Measurements from ENCODE around the gene LDHAL6B. TPM values are rescaled to one million over a fixed set of nuclear protein-coding genes. Genes with fewer than 3 reads are reported as not detected.

The LDHAL6B gene
- total and polyA plus RNA-seq, 9 of the 15 experiments (the other 6 are each of a cell fraction or from before 2014, with no cell fraction given): not detected

DNA sequence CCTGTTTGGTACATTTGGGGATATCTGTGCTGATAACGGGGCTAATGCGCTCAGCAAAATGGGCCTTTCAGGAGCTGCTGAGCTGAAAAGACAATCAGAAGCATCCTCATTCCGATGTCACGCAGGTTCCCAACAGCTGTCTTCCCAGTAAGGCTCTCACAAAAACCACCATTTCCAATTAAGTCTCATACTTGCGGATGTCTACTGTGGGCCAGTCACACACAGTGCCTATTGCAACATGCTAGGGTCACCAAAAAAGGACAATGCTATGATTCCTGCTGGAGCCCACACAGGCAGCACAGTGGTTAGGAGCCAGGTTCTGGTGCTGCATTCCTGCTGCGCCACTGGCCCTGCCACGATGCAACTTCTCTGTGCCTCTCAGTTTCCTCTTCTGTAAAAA, 16.4 kb upstream of the LDHAL6B start (continued):
- TF ChIP-seq, protein P1, sequence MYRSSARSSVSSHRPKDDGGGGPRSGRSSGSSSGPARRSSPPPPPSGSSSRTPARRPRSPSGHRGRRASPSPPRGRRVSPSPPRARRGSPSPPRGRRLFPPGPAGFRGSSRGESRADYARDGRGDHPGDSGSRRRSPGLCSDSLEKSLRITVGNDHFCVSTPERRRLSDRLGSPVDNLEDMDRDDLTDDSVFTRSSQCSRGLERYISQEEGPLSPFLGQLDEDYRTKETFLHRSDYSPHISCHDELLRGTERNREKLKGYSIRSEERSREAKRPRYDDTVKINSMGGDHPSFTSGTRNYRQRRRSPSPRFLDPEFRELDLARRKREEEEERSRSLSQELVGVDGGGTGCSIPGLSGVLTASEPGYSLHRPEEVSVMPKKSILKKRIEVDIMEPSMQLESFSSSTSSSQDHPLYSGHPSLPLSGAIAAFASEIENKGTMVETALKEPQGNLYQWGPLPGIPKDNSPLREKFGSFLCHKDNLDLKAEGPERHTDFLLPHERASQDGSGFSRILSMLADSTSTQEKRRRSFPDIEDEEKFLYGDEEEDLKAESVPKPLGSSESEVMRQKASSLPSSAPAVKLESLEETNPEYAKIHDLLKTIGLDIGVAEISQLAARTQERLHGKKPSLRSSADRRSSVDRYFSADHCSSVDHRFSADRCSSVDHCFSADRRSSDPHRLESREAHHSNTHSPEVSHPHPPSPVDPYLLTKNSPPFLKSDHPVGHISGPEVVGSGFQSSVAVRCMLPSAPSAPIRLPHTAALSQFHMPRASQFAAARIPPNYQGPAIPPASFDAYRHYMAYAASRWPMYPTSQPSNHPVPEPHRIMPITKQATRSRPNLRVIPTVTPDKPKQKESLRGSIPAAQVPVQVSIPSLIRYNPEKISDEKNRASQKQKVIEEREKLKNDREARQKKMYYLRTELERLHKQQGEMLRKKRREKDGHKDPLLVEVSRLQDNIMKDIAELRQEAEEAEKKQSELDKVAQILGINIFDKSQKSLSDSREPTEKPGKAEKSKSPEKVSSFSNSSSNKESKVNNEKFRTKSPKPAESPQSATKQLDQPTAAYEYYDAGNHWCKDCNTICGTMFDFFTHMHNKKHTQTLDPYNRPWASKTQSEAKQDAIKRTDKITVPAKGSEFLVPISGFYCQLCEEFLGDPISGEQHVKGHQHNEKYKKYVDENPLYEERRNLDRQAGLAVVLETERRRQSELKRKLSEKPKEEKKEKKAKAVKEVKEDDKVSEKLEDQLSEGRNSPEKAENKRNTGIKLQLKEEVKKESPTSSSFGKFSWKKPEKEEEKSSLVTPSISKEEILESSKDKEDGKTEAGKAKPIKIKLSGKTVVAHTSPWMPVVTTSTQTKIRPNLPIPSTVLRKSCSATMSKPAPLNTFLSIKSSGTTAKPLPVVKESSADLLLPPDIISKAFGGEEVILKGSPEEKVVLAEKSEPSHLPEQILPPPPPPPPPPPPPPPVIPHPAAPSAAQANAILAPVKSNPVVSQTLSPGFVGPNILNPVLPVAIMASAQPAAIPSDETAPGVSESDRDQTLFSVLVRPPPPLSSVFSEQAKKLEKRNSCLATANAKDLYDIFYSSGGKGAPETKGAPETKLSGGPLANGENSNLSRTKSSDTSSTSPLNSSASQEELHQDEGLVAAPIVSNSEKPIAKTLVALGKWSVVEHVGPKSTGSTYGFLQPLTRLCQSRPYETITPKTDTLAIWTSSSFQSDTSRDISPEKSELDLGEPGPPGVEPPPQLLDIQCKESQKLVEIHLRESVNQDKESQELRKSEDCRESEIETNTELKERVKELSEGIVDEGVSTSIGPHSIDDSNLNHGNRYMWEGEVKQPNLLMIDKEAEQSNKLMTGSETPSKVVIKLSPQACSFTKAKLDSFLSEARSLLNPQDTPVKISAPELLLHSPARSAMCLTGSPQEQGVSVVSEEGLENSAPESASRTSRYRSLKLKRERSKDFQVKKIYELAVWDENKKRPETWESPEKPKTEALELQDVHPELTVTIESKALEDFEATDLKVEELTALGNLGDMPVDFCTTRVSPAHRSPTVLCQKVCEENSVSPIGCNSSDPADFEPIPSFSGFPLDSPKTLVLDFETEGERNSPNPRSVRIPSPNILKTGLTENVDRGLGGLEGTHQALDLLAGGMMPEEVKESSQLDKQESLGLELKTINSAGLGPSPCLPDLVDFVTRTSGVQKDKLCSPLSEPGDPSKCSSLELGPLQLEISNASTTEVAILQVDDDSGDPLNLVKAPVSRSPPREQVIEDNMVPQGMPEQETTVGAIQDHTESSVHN (IDR thresholded peaks at IDR 0.05; ENCODE audit: borderline replicate concordance in 1 of 2, low read depth in 1 of 2): no peak
- no peak for TF ChIP-seq MECOM (CRISPR knock-in tag; IDR thresholded peaks at IDR 0.05)
- TF ChIP-seq ZNF354B (CRISPR knock-in tag; IDR thresholded peaks at IDR 0.05): no peak
- TF ChIP-seq, protein P2, sequence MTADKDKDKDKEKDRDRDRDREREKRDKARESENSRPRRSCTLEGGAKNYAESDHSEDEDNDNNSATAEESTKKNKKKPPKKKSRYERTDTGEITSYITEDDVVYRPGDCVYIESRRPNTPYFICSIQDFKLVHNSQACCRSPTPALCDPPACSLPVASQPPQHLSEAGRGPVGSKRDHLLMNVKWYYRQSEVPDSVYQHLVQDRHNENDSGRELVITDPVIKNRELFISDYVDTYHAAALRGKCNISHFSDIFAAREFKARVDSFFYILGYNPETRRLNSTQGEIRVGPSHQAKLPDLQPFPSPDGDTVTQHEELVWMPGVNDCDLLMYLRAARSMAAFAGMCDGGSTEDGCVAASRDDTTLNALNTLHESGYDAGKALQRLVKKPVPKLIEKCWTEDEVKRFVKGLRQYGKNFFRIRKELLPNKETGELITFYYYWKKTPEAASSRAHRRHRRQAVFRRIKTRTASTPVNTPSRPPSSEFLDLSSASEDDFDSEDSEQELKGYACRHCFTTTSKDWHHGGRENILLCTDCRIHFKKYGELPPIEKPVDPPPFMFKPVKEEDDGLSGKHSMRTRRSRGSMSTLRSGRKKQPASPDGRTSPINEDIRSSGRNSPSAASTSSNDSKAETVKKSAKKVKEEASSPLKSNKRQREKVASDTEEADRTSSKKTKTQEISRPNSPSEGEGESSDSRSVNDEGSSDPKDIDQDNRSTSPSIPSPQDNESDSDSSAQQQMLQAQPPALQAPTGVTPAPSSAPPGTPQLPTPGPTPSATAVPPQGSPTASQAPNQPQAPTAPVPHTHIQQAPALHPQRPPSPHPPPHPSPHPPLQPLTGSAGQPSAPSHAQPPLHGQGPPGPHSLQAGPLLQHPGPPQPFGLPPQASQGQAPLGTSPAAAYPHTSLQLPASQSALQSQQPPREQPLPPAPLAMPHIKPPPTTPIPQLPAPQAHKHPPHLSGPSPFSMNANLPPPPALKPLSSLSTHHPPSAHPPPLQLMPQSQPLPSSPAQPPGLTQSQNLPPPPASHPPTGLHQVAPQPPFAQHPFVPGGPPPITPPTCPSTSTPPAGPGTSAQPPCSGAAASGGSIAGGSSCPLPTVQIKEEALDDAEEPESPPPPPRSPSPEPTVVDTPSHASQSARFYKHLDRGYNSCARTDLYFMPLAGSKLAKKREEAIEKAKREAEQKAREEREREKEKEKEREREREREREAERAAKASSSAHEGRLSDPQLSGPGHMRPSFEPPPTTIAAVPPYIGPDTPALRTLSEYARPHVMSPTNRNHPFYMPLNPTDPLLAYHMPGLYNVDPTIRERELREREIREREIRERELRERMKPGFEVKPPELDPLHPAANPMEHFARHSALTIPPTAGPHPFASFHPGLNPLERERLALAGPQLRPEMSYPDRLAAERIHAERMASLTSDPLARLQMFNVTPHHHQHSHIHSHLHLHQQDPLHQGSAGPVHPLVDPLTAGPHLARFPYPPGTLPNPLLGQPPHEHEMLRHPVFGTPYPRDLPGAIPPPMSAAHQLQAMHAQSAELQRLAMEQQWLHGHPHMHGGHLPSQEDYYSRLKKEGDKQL (CRISPR knock-in tag; IDR thresholded peaks at IDR 0.05; ENCODE audit: borderline replicate concordance): no peak
- no peak for TF ChIP-seq GABPB1 (CRISPR knock-in tag; IDR thresholded peaks at IDR 0.05)
